Measurements from ENCODE around the gene STPG2. TPM values are rescaled to one million over a fixed set of nuclear protein-coding genes. Genes with fewer than 3 reads are reported as not detected.

The STPG2 gene
- total and polyA plus RNA-seq, 4 donors = 0.10 to 1.6 (median 0.27) TPM

DNA sequence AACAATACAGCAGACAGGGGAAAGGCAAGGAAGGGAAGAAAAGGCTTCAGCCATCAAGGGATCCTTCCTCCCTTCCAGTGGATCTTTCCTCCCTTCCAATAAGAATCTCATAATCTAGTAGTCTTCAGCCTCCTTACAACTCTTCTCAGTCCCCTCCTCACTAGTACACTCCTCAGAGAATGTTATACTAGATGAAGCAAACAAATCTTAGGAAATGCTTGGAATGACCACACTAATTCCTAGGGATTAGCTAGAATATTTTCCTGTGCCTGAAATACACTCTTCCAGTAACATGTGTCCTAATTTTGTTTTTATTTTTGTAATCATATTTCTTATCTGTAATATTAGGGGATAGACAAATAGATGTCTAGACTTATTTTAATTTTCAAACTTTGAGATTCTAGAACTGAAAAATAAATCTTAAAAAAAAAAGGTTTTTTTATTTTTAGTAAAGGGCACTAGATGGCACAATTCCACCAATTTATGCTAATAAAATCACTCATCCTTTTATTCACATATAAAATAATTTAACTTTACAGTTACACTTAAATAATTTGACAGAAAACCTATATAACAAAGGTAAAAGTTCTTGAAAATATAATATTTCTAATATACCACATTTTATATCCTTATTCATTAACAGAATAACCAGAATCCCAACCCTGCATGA lies 7.0 kb upstream of the STPG2 start:
- Histone ChIP-seq H3K9ac (ENCODE audit: insufficient read depth in 1 of 2, low read length in 2 of 2) (no peak overlapping the region), H3K9me3 (ENCODE audit: control insufficient read depth in 4 of 4, insufficient read depth in 3 of 4, low read length in 3 of 4) (no peaks in the 10 kb centered on the region), H3K36me3 (ENCODE audit: control insufficient read depth in 4 of 4, insufficient read depth in 4 of 4, low read length in 4 of 4) (no peaks in the 10 kb centered on the region), H3K4me3 (no peak overlapping the region), H3K4me1 (ENCODE audit: control insufficient read depth in 5 of 5, insufficient read depth in 5 of 5, low read length in 5 of 5) (peaks cover 0 to 2% (median 0%) of the 10 kb centered on the region in 5 donors), H3K27me3 (ENCODE audit: control insufficient read depth in 3 of 3, insufficient read depth in 3 of 3, low read length in 2 of 3) (no peaks in the 10 kb centered on the region), H3K27ac (ENCODE audit: low read depth in 1 of 2, low read length in 1 of 2) (no peak overlapping the region)
- ATAC-seq (ENCODE audit: insufficient read depth, low FRiP score) (no peak), DNase-seq (peak in 2 of 3 donors; percentile 19 to 39)
- TF ChIP-seq, protein P1, sequence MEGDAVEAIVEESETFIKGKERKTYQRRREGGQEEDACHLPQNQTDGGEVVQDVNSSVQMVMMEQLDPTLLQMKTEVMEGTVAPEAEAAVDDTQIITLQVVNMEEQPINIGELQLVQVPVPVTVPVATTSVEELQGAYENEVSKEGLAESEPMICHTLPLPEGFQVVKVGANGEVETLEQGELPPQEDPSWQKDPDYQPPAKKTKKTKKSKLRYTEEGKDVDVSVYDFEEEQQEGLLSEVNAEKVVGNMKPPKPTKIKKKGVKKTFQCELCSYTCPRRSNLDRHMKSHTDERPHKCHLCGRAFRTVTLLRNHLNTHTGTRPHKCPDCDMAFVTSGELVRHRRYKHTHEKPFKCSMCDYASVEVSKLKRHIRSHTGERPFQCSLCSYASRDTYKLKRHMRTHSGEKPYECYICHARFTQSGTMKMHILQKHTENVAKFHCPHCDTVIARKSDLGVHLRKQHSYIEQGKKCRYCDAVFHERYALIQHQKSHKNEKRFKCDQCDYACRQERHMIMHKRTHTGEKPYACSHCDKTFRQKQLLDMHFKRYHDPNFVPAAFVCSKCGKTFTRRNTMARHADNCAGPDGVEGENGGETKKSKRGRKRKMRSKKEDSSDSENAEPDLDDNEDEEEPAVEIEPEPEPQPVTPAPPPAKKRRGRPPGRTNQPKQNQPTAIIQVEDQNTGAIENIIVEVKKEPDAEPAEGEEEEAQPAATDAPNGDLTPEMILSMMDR (IDR thresholded peaks at IDR 0.05; ENCODE audit: control extremely low read depth, extremely low read depth) = no peak

GRCh38 chr4:98148856-98149255 lies 5.6 kb upstream of the STPG2 start:
- DNase-seq (no peak), ATAC-seq (ENCODE audit: insufficient read depth, low FRiP score) (no peak)
- no peaks in the 10 kb centered on the region for H3K9me3 ChIP-seq (ENCODE audit: control insufficient read depth in 4 of 4, insufficient read depth in 3 of 4, low read length in 3 of 4)
- H3K4me3 ChIP-seq = no peak overlapping the region
- TF ChIP-seq, protein P1 (IDR thresholded peaks at IDR 0.05; ENCODE audit: control extremely low read depth, extremely low read depth) = no peak
- H3K36me3 ChIP-seq (ENCODE audit: control insufficient read depth in 4 of 4, insufficient read depth in 4 of 4, low read length in 4 of 4) = no peaks in the 10 kb centered on the region
- H3K27me3 ChIP-seq (ENCODE audit: control insufficient read depth in 3 of 3, insufficient read depth in 3 of 3, low read length in 2 of 3) = no peaks in the 10 kb centered on the region
- H3K9ac ChIP-seq (ENCODE audit: insufficient read depth in 1 of 2, low read length in 2 of 2) = no peak overlapping the region
- H3K27ac ChIP-seq (ENCODE audit: low read depth in 1 of 2, low read length in 1 of 2) = no peak overlapping the region
- H3K4me1 ChIP-seq (ENCODE audit: control insufficient read depth in 5 of 5, insufficient read depth in 5 of 5, low read length in 5 of 5) = peaks cover 0 to 2% (median 0%) of the 10 kb centered on the region in 5 donors

DNA sequence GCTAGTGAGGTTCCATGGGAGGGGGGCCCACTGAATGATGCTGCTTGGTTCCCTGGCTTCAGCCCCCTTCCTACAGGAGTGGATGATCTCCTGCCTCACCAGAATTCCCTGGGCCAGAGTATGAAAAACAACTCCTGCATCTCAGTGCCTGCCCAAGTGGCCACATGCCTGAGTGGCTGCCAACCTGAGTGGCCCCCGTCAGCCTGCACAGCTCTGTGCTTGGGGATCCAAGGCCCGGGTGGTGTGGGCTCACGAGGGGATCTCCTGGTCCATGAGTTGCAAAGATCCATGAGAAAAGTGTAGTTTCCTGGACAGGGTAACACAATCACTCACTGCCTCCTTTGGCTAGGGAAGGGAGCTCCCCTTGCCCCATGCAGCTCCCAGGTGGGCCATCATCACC lies 17.1 kb downstream of the STPG2 start:
- no peak for DNase-seq
- TF ChIP-seq, protein P1 (IDR thresholded peaks at IDR 0.05; ENCODE audit: control extremely low read depth, extremely low read depth) = no peak
- no peaks in the 10 kb centered on the region for H3K27me3 ChIP-seq (ENCODE audit: control insufficient read depth in 3 of 3, insufficient read depth in 3 of 3, low read length in 2 of 3)
- no peaks in the 10 kb centered on the region for H3K4me1 ChIP-seq (ENCODE audit: control insufficient read depth in 5 of 5, insufficient read depth in 5 of 5, low read length in 5 of 5)
- H3K9ac ChIP-seq (ENCODE audit: insufficient read depth in 1 of 2, low read length in 2 of 2) = no peak overlapping the region
- H3K4me3 ChIP-seq = no peak overlapping the region
- ATAC-seq (ENCODE audit: insufficient read depth, low FRiP score) = no peak
- H3K27ac ChIP-seq (ENCODE audit: low read depth in 1 of 2, low read length in 1 of 2) = no peak overlapping the region
- peaks cover 0 to 3% (median 0%) of the 10 kb centered on the region in 4 donors for H3K9me3 ChIP-seq (ENCODE audit: control insufficient read depth in 4 of 4, insufficient read depth in 3 of 4, low read length in 3 of 4)
- WGBS, 2 donors = 84 to 97% methylated on average over 3 of the region's 3 CpGs
- H3K36me3 ChIP-seq (ENCODE audit: control insufficient read depth in 4 of 4, insufficient read depth in 4 of 4, low read length in 4 of 4) = no peaks in the 10 kb centered on the region

DNA sequence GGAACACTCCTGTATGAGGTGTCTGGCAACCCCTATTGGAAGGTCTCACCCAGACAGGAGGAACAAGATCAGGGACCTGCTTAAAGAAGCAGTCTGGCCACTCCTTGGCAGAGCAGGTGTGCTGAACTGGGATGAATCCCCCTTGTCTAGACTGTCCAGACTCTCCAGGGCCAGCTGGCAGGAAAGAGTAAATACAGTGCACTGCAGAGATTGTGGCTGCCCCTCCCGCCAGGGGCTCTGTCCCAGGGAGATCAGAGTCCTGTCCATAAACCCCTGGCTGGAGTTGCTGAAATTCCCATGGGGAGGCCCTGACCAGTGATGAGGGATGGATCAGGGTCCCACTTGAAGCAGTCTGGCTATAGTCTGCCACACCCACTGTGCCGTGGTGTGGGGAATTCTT lies 17.7 kb downstream of the STPG2 start:
- no peaks in the 10 kb centered on the region for H3K27me3 ChIP-seq (ENCODE audit: control insufficient read depth in 3 of 3, insufficient read depth in 3 of 3, low read length in 2 of 3)
- H3K4me1 ChIP-seq (ENCODE audit: control insufficient read depth in 5 of 5, insufficient read depth in 5 of 5, low read length in 5 of 5) = no peaks in the 10 kb centered on the region
- DNase-seq (no peak), ATAC-seq (ENCODE audit: insufficient read depth, low FRiP score) (no peak)
- H3K36me3 ChIP-seq (ENCODE audit: control insufficient read depth in 4 of 4, insufficient read depth in 4 of 4, low read length in 4 of 4) = no peaks in the 10 kb centered on the region
- no peak overlapping the region for H3K4me3 ChIP-seq
- TF ChIP-seq, protein P1 (IDR thresholded peaks at IDR 0.05; ENCODE audit: control extremely low read depth, extremely low read depth) = no peak
- H3K9me3 ChIP-seq (ENCODE audit: control insufficient read depth in 4 of 4, insufficient read depth in 3 of 4, low read length in 3 of 4) = peaks cover 0 to 3% (median 0%) of the 10 kb centered on the region in 4 donors
- WGBS, 2 donors = 59 to 94% methylated on average over 2 of the region's 2 CpGs
- H3K27ac ChIP-seq (ENCODE audit: low read depth in 1 of 2, low read length in 1 of 2) = no peak overlapping the region
- no peak overlapping the region for H3K9ac ChIP-seq (ENCODE audit: insufficient read depth in 1 of 2, low read length in 2 of 2)
